CD4-positive, alpha-beta T cell treated with Interleukin-17A for 1 hour (primary cell): ENCODE measurements around the gene NEBL.
"Not testable (repeated sequence)": the region's sequence is repeated elsewhere in the genome, so short reads cannot be mapped to it uniquely, and the experiment has no call there.

Experiments used
- DNase-seq: peaks from one replicate; pipeline ENCODE4 v3.0.0-alpha.2; 2020

NEBL gene

GRCh38 chr10:20897146-20897825 is at the start of gene NEBL:
Gene NEBL, minus strand, starts transcription at chr10:20897311. Its CDS starts 106 bp downstream, at chr10:20897205.
- DNase-seq, result no peak

DNA sequence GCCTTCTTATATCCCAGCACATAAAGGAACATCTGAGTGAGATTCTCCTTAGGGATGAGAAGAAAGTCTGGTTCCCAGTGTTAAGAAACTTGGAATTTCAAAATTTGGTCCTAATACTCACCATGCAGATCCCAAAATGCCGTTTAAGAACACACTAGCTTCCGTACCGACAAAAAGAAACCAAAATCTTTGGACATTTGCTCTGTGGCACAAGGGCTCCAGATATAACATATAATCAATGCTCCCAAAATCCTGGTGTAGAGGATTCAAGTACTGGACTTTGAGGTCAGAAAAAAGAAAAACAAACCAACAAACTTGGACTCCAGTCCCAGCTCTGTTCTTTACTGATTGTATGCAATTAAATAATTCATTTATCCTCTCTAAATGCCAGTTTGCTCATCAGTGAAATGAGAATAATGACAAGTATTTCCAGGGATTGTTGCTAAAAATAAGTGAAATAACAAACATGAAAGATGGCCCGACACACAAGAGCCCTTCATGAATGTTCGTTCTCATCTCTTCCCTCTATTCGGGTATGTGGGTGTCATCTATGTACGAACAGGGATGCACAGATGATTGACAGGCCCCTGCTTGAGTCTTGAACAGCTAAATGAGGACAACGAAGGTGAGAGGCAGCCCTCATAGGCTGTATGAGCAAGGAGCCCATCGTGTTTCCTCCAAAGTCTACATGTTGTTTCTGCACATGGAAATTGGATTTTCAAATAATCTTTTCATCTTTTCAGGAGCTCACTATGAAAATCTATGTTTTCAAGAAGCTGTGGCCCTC is 48.6 kb upstream of the NEBL start:
- no peak for DNase-seq

GRCh38 chr10:20944789-20945502 is 47.8 kb upstream of the NEBL start:
- DNase-seq, result no peak

DNA sequence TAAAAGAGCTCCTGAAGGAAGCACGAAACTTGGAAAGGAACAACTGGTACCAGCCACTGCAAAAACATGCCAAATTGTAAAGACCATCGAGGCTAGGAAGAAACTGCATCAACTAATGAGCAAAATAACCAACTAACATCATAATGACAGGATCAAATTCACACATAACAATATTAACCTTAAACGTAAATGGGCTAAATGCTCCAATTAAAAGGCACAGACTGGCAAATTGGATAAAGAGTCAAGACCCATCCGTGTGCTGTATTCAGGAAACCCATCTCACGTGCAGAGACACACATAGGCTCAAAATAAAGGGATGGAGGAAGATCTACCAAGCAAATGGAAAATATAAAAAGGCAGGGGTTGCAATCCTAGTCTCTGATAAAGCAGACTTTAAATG is 42.3 kb upstream of the NEBL start:
- not testable (repeated sequence) for DNase-seq

DNA sequence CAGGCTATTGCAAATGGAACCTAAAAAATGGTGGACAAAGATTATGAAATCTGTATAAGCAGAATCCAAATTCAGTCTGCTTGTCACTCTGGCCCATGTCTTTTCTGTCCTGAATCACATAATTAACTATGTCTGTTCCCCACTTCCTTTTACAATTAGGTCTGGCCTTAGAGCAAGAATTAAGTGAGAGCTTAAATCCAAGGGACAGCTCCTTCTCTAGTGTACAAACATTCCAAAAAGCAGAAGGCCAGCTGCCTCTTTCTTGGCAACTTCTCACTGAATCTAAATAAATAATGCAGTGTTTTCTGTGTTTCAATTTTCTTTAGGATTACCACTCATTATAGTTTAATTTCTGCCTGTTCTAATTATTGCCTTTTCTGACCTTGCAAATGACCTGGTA is 39.3 kb upstream of the NEBL start:
- DNase-seq, result no peak

DNA sequence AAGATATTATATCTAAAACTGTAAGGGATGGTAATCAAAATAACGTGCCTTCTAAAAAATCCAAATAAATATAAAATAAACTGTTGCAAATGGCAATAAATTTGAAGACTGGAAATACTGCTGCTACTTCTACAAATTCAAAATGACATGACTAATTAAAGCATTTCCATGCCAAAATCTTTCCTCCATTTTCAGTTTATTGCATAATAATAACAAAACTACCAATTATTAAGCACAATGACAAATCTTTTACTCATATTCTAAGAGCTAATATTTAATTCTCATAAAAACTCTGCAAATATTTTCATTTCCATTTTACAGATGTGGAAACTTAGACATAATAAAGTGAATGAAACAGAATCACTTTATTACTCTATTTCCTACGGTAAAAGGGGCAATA is 38.8 kb upstream of the NEBL start:
- DNase-seq, result no peak

DNA sequence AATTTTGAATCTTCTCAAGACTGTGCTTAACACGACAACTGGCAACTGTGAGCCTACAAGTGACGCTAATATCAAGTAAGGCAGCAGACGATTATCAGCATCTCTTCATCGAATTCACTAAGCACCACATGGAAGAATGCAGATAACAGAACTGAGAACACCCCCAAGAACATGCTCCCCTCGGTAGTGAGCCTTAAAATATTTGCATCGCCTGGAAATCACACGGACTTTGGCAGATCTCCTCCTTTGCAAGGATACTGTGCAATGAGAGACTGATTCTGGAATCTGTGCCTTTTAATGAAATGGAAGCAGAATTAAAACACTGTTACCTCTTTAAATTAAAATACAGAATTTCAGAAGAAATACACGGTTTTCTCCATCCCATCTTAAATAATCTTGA is 38.2 kb upstream of the NEBL start:
- no peak for DNase-seq

GRCh38 chr10:20933705-20934104 is 36.6 kb upstream of the NEBL start:
- DNase-seq, result no peak

- DNase-seq, result no peak
These were observed 35.6 kb upstream of the NEBL start for GRCh38 chr10:20932606-20933126.

DNA sequence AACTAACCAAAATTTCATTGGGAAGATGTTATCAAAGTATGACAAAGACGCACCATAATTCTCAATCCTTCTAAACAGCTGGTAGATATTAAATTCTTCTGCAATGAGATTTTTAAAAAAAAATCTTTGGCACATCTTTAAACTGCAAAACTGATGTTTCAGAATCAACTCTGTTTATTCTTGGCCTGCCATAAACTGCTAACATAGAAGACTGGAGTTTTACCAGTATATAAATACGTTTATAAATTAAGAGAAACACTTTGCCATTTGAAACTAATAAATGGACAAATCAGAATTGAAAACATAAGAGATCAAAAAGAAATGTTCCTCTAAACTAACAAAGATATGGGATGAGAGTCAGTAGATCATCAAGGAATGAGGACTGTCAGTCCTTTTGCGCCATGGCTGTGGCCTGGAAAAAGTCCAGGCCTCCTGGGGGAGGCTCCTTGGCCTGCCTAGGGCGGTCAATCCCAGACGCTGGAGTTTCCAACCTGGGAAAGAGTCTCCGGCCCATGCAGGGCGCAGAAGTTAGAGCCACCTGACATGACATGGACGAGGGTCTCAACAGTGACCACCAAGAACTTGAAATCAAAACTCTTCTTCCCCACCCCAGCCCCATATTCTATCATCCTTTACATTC is 34.2 kb upstream of the NEBL start:
- DNase-seq, result no peak

DNA sequence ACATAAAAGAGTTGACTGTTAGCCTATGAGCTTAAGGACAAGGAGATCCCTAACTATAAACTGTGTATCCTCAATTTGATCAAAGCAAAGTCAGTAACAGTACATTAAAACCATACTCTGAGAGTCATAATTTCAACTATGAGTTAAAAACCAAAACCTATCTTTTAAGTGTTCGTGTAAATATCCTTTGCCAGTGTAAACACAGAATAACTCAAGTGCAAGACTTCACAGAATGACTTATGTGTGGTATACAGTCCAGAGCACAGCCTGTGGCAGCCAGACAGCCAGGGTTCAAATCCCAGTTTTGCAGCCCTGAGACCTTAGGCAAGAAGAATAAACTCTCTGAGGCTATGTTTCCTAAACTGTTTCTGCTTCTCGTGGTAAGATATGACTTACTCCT is 30.3 kb upstream of the NEBL start:
- DNase-seq, result no peak

- no peak for DNase-seq
These were observed 25.3 kb upstream of the NEBL start for GRCh38 chr10:20922451-20922850.

DNA sequence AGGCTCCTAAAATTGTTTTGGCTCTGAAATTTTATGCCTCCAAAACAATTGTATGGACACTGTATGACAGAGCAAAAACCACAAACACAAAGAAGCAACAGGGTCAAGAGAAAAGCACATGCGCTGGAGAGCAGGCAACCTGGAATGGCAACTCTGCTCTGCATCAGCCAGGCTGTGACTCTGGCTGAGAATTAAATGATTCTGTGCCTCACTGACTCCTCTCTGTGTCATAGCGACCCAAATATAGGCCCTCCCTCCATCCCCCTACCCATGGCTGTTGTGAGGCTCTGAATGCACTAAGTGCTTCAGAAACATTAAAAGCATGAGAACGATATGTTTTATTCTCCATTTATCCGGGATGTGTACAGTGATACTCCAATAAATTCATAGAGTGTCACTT is 24.9 kb upstream of the NEBL start:
- no peak for DNase-seq

GRCh38 chr10:20920061-20920460 is 22.9 kb upstream of the NEBL start:
- DNase-seq, result no peak

GRCh38 chr10:20919481-20919880 is 22.4 kb upstream of the NEBL start:
- DNase-seq, result no peak

DNA sequence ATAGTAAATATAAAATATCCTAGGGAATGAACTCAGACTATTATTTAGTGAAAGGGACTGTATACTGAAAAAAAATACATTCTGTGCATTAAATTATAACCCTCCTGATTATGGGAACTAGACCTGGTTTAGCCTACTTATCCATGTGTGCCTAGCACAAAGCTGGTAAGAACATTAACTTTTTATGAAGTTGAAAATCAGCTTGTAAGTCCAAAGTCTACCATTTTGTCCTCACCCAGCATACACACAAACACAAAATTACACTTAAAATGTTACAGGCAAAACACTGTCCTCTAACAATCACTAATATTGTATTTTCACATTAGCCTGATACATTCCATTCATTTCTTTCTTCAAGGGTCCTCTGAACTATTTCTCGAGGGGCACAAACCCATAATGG is 19.9 kb upstream of the NEBL start:
- no peak for DNase-seq

GRCh38 chr10:20912969-20913368 is 15.9 kb upstream of the NEBL start:
- no peak for DNase-seq

DNA sequence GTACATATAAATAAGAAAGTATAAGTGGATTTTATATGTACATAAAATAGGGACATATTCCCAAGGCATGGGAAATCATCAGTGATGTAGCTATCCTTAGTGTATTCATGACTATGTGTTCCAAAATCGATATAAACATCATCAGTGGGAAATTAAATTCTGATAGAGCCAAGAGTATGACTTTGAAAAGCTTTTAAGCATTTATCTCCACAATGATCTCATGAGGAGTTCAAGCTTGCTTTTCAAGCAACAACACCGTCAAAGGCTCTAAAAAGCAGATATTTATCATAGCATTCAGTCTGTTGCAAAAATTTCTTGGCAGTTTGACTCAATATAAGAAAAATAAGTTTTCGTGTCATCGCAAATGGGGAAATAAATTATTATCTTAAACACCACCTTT is 14.5 kb upstream of the NEBL start:
- DNase-seq, result no peak

DNA sequence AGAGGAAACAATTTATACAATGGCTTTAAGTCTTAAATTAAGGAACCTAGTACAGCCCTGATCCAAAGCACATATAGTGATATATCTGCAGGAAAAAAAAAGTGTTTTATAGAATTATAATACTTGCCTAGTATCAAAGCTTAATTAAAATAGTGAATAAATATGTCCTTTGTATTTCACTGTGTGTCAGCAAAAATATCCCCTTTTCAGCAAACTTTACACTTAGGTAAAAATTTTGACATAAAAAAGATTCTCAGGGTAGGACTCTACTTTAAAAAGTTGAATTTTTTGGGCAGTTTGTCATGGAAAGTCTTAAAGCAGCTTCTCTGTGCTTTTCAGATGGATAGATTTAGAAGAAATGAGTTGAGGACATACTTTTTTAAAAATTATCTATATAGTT is 12.7 kb upstream of the NEBL start:
- DNase-seq, result no peak

GRCh38 chr10:20908391-20908790 is 11.3 kb upstream of the NEBL start:
- DNase-seq, result no peak

- DNase-seq, result no peak
These were observed 6.7 kb upstream of the NEBL start for GRCh38 chr10:20903635-20904390.

GRCh38 chr10:20901110-20901509 is 4.0 kb upstream of the NEBL start:
- DNase-seq, result no peak
